ENCODE measurements around the gene ATAD3C.

The ATAD3C gene

DNA sequence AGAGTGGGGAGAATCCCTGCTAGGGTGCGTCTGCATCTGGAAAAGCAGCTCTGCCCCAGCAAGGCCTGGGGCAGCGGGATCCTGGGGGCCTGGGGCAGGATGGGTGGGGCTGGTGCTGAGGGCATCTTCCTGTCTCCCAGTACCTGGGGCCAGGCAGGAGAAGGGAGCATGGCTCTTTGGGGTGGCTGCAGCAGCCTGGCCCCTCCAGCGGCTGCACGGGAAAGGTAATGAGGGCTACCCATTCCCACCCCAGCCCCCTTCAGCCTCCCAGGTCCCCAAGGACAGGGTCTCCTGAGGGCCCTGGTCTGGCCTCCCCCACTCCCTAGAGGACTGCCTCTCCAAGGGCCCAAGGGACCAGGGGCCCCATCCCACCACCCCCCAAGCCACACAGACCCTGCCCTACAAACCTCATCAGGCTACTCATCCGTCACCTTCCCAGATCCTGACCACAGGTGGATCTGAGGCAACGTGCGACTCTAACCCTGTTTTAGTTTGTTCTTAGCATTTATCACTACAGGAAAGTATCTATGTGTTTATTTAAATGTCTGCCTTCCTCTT is 27.5 kb upstream of the ATAD3C start:
- peak overlapping the region; percentile 94 for H3K27ac ChIP-seq
- no peak overlapping the region for H3K4me3 ChIP-seq (ENCODE audit: low read depth, low read length)
- no peaks in the 10 kb centered on the region for H3K9me3 ChIP-seq (ENCODE audit: severe bottlenecking)
- DNase-seq = no peak
- TF ChIP-seq, protein P1, sequence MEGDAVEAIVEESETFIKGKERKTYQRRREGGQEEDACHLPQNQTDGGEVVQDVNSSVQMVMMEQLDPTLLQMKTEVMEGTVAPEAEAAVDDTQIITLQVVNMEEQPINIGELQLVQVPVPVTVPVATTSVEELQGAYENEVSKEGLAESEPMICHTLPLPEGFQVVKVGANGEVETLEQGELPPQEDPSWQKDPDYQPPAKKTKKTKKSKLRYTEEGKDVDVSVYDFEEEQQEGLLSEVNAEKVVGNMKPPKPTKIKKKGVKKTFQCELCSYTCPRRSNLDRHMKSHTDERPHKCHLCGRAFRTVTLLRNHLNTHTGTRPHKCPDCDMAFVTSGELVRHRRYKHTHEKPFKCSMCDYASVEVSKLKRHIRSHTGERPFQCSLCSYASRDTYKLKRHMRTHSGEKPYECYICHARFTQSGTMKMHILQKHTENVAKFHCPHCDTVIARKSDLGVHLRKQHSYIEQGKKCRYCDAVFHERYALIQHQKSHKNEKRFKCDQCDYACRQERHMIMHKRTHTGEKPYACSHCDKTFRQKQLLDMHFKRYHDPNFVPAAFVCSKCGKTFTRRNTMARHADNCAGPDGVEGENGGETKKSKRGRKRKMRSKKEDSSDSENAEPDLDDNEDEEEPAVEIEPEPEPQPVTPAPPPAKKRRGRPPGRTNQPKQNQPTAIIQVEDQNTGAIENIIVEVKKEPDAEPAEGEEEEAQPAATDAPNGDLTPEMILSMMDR (IDR thresholded peaks at IDR 0.05; ENCODE audit: low read depth, low read length) = no peak
- H3K36me3 ChIP-seq = no peaks in the 10 kb centered on the region
- no peaks in the 10 kb centered on the region for H3K27me3 ChIP-seq (ENCODE audit: insufficient read depth, low read depth, severe bottlenecking)

DNA sequence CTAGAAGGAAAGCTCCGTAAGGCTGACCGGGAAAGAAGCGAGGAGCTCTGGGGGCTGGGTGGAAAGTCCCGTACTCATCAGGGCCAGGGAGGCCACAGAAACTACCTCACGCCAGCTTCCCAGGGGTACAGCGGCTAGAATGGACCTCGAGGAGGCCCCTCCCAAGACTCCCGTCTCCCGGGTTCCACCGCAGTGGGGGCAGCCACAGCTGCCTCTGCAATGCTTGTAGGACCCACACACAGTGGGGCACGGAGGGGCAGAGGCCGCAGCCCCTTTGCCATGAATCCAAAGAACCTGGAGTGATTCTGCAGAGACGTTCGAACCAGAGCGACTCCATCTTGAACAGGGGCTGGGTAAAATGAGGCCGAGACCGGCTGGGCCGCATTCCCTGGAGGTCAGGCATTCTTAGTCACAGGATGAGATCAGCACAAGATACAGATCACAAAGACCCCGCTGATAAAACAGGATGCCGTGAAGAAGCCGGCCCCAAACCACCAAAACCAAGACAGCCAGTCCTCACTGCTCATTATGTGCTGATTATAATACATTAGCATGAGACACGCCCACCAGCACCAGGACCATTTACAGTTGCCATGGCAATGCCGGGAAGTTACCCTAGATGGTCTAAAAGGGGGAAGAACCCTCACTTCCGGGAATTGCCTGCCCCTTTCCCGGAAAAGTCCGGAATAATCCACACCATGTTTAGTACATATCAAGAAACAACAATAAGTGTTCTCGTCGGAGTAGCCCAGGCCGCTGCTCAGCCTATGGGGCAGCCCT is 26.8 kb upstream of the ATAD3C start:
- TF ChIP-seq, protein P1 (IDR thresholded peaks at IDR 0.05; ENCODE audit: low read depth, low read length) = no peak
- Histone ChIP-seq H3K36me3 (no peaks in the 10 kb centered on the region), H3K9me3 (ENCODE audit: severe bottlenecking) (no peaks in the 10 kb centered on the region), H3K4me3 (ENCODE audit: low read depth, low read length) (no peak overlapping the region), H3K27ac (no peak overlapping the region; the same call in 1 of the 2 replicates), H3K27me3 (ENCODE audit: insufficient read depth, low read depth, severe bottlenecking) (no peaks in the 10 kb centered on the region)
- DNase-seq = no peak

DNA sequence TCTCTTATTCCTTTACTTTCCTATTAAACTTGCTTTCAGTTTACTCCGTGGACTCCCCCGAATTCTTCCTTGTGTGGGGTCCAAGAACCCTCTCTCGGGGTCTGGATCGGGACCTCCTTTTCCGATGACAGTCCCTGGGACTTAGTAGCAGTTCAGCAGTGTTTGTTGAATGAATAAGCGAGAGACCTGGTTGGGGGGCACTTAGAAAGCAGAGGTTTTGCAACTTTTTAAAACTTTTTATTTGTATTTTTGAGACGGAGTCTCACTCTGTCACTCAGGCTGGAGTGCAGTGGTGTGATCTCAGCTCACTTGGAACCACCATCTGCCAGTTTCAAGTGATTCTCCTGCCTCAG is 26.3 kb upstream of the ATAD3C start:
- Histone ChIP-seq H3K9me3 (ENCODE audit: severe bottlenecking) (no peaks in the 10 kb centered on the region), H3K27me3 (ENCODE audit: insufficient read depth, low read depth, severe bottlenecking) (no peaks in the 10 kb centered on the region), H3K36me3 (no peaks in the 10 kb centered on the region), H3K27ac (no peak overlapping the region), H3K4me3 (ENCODE audit: low read depth, low read length) (no peak overlapping the region)
- DNase-seq = no peak
- TF ChIP-seq, protein P1 (IDR thresholded peaks at IDR 0.05; ENCODE audit: low read depth, low read length) = no peak

DNA sequence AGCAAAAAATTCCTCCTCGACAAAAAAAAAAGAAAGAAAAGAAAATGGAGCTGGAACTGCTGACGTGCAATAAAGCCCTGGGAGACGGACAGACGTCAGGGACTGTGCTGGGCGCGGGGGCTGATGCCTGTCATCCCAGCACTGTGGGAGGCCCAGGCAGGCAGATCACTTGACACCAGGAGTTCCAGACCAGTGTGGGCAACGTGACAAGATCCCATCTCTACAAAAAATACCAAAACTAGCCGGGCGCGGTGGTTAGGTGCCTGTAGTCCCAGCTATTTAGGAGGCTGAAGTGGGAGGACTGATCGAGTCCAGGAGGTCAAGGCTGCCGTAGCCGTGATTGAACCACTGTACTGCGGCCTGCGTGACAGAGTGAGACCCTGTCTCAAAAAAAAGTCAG is 24.8 kb upstream of the ATAD3C start:
- no peak for DNase-seq
- Histone ChIP-seq H3K27me3 (ENCODE audit: insufficient read depth, low read depth, severe bottlenecking) (no peaks in the 10 kb centered on the region), H3K36me3 (no peaks in the 10 kb centered on the region), H3K4me3 (ENCODE audit: low read depth, low read length) (no peak overlapping the region), H3K27ac (no peak overlapping the region), H3K9me3 (ENCODE audit: severe bottlenecking) (no peaks in the 10 kb centered on the region)
- TF ChIP-seq, protein P1 (IDR thresholded peaks at IDR 0.05; ENCODE audit: low read depth, low read length) = no peak

DNA sequence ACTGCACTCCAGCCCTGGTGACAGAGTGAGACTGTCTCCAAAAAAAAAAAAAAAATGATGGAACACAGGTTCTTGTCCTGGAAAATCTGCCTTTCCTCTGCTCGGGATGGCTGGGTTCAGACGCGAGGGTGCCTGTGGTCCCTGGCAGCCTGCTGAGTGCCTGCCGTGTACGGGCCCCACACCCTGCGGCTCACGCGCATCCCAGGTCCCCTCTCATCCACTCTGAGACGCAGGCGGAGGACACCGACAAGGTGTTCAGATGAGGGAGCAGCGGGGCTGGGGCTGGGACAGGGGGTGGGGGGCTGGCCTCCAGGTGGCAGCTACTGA is 24.1 kb upstream of the ATAD3C start:
- Histone ChIP-seq H3K27me3 (ENCODE audit: insufficient read depth, low read depth, severe bottlenecking) (no peaks in the 10 kb centered on the region), H3K27ac (no peak overlapping the region), H3K9me3 (ENCODE audit: severe bottlenecking) (no peaks in the 10 kb centered on the region), H3K36me3 (no peaks in the 10 kb centered on the region), H3K4me3 (ENCODE audit: low read depth, low read length) (no peak overlapping the region)
- TF ChIP-seq, protein P1 (IDR thresholded peaks at IDR 0.05; ENCODE audit: low read depth, low read length) = no peak
- no peak for DNase-seq

Data from WERI-Rb-1 (cell line).